GM12891 (cell line): ENCODE data around the gene VIL1.

Experiments used
- PAX5 ChIP-seq: IDR thresholded peaks from 2 replicates; pipeline ENCODE4 v1.6.1; 2011; ENCODE audit warnings: low read length, moderate library complexity, mild to moderate bottlenecking; ENCODE audit not compliant: insufficient read depth, severe bottlenecking
- POLR2A ChIP-seq: IDR thresholded peaks from 2 replicates; pipeline ENCODE4 v1.6.1; 2011; ENCODE audit warnings: low read depth, low read length, control low read depth
- POLR2AphosphoS5 ChIP-seq: IDR thresholded peaks from 2 replicates; pipeline ENCODE4 v1.6.1; 2011; ENCODE audit warnings: low read depth, low read length, control low read depth
- POU2F2 ChIP-seq: IDR thresholded peaks from 2 replicates; pipeline ENCODE4 v1.6.1; 2011; ENCODE audit warnings: low read depth, mild to moderate bottlenecking, control low read depth, low read length, moderate library complexity
- SPI1 ChIP-seq: IDR thresholded peaks from 2 replicates; pipeline ENCODE4 v1.6.1; 2011; ENCODE audit warnings: low read depth, low read length, control low read depth
- TAF1 ChIP-seq: IDR thresholded peaks from 2 replicates; pipeline ENCODE4 v1.6.1; 2011; ENCODE audit warnings: low read depth, low read length, control low read depth

- TF ChIP-seq POLR2AphosphoS5, result no peak
- TF ChIP-seq SPI1, result no peak
- TF ChIP-seq TAF1, result no peak
- TF ChIP-seq POLR2A, result no peak
- no peak for TF ChIP-seq POU2F2
- TF ChIP-seq PAX5, result no peak
Measured at GRCh38 chr2:218471036-218471435, 52.1 kb downstream of the VIL1 start.
